HG03575 (cell line): ENCODE measurements around the gene HMGXB4.

ENCODE experiments used
- ATAC-seq: cut with Tn5 transposase; IDR thresholded peaks from one replicate; pipeline ENCODE4 v1.9.1; 2021; ENCODE audit not compliant: unreplicated experiment, insufficient number of reproducible peaks, low FRiP score; ENCODE audit errors: extremely low read depth

The HMGXB4 gene

GRCh38 chr22:35341090-35341874 lies 84.0 kb downstream of the HMGXB4 start:
- ATAC-seq, result no peak

- ATAC-seq, result no peak
Observed at GRCh38 chr22:35342390-35342789, 85.1 kb downstream of the HMGXB4 start.

- ATAC-seq, result no peak
Observed at GRCh38 chr22:35343664-35344550, 86.6 kb downstream of the HMGXB4 start.

GRCh38 chr22:35344956-35345690 lies 87.8 kb downstream of the HMGXB4 start:
- no peak for ATAC-seq
